ENCODE data around the gene FBXO10. TPM values are rescaled to one million over a fixed set of nuclear protein-coding genes. Genes with fewer than 3 reads are reported as not detected.

Gene FBXO10
- total and polyA plus RNA-seq, 10 of the 15 experiments (the other 5 are each of a cell fraction or from before 2014, with no cell fraction given) = 1.6 to 17.2 (median 9.6) TPM

DNA sequence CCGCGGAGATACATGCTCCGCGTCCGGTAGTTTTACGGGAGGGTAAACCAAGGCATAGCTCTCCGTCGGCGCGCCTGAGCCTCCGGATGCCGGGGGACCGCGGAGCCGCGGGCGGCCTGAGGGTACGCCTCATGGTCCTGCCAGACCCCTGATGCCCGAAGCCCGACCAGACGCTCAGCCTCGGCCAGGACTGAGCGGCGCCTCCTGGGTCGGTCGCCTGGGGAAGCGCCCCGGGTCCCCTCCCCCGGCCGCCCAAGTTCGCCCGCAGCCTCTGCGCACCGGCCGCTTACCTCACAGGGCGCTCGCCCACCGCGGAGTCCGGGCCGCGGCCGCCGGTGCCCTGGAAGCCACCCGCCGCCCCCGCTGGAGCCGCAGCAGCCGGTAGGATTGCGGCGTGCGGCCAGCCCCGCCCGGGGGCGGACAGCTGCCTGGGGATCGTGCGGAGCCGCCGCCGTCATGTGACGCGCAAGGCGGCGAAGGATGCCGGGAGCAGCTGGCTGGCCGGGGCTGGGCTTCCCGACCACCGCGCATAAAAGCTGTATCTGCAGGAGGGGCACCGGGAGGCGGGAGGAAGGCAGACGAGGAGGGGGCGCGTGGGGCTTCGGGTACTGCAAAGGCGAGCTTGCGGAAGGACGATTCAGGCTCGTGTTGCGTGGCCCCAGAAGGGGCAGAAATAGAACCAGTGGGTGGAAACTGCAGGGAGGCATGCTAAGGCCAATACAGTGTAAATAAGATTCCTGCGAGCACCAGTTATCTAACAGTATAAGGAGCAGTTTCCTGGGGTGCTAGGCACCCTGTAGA lies at the start of gene FBXO10 (continued):
- TF ChIP-seq, protein P1, sequence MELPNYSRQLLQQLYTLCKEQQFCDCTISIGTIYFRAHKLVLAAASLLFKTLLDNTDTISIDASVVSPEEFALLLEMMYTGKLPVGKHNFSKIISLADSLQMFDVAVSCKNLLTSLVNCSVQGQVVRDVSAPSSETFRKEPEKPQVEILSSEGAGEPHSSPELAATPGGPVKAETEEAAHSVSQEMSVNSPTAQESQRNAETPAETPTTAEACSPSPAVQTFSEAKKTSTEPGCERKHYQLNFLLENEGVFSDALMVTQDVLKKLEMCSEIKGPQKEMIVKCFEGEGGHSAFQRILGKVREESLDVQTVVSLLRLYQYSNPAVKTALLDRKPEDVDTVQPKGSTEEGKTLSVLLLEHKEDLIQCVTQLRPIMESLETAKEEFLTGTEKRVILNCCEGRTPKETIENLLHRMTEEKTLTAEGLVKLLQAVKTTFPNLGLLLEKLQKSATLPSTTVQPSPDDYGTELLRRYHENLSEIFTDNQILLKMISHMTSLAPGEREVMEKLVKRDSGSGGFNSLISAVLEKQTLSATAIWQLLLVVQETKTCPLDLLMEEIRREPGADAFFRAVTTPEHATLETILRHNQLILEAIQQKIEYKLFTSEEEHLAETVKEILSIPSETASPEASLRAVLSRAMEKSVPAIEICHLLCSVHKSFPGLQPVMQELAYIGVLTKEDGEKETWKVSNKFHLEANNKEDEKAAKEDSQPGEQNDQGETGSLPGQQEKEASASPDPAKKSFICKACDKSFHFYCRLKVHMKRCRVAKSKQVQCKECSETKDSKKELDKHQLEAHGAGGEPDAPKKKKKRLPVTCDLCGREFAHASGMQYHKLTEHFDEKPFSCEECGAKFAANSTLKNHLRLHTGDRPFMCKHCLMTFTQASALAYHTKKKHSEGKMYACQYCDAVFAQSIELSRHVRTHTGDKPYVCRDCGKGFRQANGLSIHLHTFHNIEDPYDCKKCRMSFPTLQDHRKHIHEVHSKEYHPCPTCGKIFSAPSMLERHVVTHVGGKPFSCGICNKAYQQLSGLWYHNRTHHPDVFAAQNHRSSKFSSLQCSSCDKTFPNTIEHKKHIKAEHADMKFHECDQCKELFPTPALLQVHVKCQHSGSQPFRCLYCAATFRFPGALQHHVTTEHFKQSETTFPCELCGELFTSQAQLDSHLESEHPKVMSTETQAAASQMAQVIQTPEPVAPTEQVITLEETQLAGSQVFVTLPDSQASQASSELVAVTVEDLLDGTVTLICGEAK (IDR thresholded peaks at IDR 0.05; ENCODE audit: borderline replicate concordance) = no peak
- TF ChIP-seq ASH2L (IDR thresholded peaks at IDR 0.05; ENCODE audit: borderline replicate concordance, low read depth) (0 out of 2 replicates have a peak, but pooled peaks have one; percentile 63), IRF4 (IDR thresholded peaks at IDR 0.05; ENCODE audit: low read depth, low read length) (no peak), CREB1 (IDR thresholded peaks at IDR 0.05; ENCODE audit: low read depth) (peak; percentile 82), NFYB (IDR thresholded peaks at IDR 0.05; ENCODE audit: insufficient read depth, low read depth, low read length) (no peak), STAT1 (conservative IDR thresholded peaks at IDR 0.05) (no peak), JUNB (IDR thresholded peaks at IDR 0.05) (no peak), SIX5 (IDR thresholded peaks at IDR 0.05; ENCODE audit: low read depth, low read length, severe bottlenecking) (no peak), POLR2AphosphoS2 (IDR thresholded peaks at IDR 0.05; ENCODE audit: low read depth, low read length) (no peak), FOXK2 (IDR thresholded peaks at IDR 0.05) (no peak), LARP7 (IDR thresholded peaks at IDR 0.05) (peak; percentile 90), RCOR1 (conservative IDR thresholded peaks at IDR 0.05; ENCODE audit: low read depth, low read length) (no peak), SMAD5 (IDR thresholded peaks at IDR 0.05; ENCODE audit: low read depth) (no peak)
- TF ChIP-seq, protein P2, sequence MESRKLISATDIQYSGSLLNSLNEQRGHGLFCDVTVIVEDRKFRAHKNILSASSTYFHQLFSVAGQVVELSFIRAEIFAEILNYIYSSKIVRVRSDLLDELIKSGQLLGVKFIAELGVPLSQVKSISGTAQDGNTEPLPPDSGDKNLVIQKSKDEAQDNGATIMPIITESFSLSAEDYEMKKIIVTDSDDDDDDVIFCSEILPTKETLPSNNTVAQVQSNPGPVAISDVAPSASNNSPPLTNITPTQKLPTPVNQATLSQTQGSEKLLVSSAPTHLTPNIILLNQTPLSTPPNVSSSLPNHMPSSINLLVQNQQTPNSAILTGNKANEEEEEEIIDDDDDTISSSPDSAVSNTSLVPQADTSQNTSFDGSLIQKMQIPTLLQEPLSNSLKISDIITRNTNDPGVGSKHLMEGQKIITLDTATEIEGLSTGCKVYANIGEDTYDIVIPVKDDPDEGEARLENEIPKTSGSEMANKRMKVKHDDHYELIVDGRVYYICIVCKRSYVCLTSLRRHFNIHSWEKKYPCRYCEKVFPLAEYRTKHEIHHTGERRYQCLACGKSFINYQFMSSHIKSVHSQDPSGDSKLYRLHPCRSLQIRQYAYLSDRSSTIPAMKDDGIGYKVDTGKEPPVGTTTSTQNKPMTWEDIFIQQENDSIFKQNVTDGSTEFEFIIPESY (IDR thresholded peaks at IDR 0.05) = no peak
- TF ChIP-seq, protein P3, sequence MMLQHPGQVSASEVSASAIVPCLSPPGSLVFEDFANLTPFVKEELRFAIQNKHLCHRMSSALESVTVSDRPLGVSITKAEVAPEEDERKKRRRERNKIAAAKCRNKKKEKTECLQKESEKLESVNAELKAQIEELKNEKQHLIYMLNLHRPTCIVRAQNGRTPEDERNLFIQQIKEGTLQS (IDR thresholded peaks at IDR 0.05; ENCODE audit: borderline replicate concordance, extremely low read depth, low read depth, low read length) = peak; percentile 26; the same call in 1 of the 2 replicates
